ENCODE results near the gene NPC1.
A peak's percentile ranks its signal among the peaks of the same experiment; 100 is the strongest.

Gene NPC1

DNA sequence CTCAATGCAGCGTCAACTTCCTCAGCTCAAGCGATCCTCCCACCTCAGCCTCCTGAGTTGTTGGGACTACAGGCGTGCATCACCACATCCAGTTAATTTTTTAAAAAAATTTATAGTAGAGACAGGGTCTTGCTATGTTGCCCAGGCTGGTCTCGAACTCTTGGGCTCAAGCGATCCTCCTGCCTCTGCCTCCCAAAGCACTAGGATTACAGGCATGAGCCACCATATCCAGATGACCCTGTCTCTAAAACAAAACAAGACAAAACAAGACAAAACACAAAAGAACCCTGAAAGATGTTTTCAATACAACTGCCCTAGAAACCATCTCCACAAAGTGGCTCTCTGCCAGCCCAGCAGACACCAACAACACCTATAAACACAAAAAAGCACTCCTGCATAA, 45.0 kb upstream of the NPC1 start:
- H3K4me3 ChIP-seq (ENCODE audit: low read length) = no peak overlapping the region
- TF ChIP-seq, protein P1, sequence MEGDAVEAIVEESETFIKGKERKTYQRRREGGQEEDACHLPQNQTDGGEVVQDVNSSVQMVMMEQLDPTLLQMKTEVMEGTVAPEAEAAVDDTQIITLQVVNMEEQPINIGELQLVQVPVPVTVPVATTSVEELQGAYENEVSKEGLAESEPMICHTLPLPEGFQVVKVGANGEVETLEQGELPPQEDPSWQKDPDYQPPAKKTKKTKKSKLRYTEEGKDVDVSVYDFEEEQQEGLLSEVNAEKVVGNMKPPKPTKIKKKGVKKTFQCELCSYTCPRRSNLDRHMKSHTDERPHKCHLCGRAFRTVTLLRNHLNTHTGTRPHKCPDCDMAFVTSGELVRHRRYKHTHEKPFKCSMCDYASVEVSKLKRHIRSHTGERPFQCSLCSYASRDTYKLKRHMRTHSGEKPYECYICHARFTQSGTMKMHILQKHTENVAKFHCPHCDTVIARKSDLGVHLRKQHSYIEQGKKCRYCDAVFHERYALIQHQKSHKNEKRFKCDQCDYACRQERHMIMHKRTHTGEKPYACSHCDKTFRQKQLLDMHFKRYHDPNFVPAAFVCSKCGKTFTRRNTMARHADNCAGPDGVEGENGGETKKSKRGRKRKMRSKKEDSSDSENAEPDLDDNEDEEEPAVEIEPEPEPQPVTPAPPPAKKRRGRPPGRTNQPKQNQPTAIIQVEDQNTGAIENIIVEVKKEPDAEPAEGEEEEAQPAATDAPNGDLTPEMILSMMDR (IDR thresholded peaks at IDR 0.05; ENCODE audit: insufficient read depth, low read depth, low read length, missing control alignments) = no peak
- DNase-seq (ENCODE audit: low read depth) = no peak

DNA sequence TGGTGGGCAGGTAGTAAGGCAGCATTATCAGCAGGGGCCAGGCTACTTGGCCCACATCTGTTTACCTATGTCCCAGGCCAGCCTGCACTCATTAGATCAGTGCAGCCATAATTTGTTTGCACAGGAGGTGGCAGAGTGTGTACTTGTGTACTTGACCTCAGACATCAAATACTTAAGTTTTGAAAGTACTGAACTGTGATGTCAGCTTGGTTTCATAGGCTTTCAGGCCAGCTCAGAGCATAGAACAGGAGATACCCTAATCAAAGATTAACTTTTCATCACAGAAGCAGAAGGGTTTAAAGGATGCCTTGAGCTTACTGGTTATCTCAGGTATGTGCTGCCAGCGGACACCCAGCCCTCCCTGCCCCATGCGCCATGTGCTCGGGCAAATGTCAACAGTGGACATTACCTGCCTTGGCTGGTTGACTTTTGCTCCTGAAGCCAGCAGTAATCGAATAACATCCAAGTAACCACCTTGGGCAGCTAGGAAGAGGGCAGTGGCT, 43.2 kb upstream of the NPC1 start:
- no peak for DNase-seq (ENCODE audit: low read depth)
- TF ChIP-seq, protein P1 (IDR thresholded peaks at IDR 0.05; ENCODE audit: insufficient read depth, low read depth, low read length, missing control alignments) = no peak
- no peak overlapping the region for H3K4me3 ChIP-seq (ENCODE audit: low read length)

DNA sequence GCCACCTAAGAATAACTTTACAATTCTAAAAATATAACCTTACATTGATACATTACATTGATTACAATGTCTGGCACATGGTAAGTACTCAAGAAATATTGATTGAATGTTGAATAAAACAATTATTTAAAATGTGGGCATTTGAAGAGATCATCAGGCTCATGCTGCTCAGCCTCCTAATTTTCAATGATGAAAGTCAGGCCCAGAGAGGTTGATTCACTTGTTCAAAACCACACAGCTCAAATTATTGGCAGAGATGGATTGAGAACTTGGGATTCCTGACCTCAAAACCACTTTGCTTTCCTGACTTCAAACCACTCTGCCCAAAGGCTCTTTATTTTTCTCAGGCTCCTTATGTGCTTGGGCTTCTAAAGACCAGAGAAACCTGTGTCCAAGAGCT, 41.7 kb upstream of the NPC1 start:
- TF ChIP-seq, protein P1 (IDR thresholded peaks at IDR 0.05; ENCODE audit: insufficient read depth, low read depth, low read length, missing control alignments) = no peak
- no peak for DNase-seq (ENCODE audit: low read depth)
- H3K4me3 ChIP-seq (ENCODE audit: low read length) = no peak overlapping the region

DNA sequence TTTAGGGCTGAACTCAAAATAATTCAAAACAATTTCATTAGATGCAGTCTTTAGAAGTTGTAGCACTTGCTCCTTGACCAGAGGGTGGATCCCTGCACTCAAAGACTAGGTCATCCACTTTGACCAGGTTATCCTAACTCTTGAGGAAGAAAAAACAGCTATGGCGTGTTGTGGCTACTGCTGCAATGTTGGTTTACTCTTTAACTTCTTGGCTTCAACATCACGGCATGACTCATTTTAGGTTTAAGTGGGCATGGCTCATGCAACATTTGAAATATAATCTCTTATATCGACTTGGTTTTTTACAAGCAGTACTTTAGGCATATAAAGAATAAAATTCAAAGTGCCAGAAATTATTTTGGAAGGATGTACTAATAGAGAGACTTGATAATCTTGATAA, 41.0 kb upstream of the NPC1 start:
- TF ChIP-seq, protein P1 (IDR thresholded peaks at IDR 0.05; ENCODE audit: insufficient read depth, low read depth, low read length, missing control alignments) = no peak
- H3K4me3 ChIP-seq (ENCODE audit: low read length) = no peak overlapping the region
- DNase-seq (ENCODE audit: low read depth) = peak; percentile 80

DNA sequence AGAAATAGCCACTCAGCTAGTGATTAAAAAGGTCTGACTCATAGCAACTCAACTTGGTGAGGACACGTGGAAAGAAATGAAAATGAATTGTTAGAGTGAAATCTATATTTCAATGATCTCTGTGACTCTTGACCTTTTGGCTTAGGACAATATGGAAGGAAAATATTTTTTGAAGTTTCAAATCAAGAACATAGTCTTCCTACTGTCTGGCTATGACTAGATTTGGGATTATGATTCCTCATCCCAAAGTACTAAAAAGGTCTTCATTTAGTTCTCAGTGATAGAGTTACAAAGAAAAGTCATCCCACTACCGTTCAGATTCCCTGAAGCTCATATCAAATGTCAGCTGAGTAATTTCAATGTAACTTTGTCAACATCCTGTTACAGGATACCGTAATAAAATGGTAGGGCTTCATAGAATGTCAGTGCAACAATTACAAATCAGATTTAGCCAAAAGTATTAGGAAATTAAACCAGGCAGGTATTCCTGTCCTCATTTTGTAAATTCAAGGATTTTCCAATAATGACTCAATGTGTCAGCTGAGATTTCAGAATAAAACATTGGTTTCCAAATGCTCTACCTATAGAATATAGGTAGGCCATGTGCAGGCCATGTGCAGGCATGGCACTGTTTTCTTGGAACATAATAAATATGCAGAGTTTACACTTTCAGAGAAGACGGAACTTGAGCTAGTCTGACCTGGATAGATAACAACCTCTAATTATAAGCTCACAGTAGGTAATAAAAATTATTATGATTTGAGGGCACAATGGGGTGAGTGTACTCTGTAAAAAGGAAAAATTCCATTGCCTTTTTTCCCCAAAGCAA, 40.4 kb upstream of the NPC1 start:
- DNase-seq (ENCODE audit: low read depth) = peak; percentile 67
- H3K4me3 ChIP-seq (ENCODE audit: low read length) = no peak overlapping the region
- TF ChIP-seq, protein P1 (IDR thresholded peaks at IDR 0.05; ENCODE audit: insufficient read depth, low read depth, low read length, missing control alignments) = no peak

DNA sequence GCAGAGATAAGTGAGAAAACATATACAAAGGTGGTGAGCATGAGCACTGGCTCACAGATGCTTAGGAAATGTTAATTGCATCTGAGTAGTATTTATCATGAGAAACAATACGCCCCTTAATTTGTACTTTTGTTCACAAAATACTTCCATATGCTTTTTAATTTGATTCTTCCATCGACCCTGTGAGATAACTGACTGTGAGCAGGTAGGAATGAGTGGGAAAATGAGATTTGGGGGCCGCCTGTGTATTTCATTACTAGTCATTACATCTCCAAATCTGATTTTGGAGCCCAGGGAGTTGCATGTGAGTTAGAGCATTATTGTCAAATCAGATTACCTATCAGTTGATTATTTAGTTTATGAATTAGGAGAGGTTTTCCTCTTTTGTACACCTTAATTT, 36.7 kb upstream of the NPC1 start:
- TF ChIP-seq, protein P1 (IDR thresholded peaks at IDR 0.05; ENCODE audit: insufficient read depth, low read depth, low read length, missing control alignments) = no peak
- no peak overlapping the region for H3K4me3 ChIP-seq (ENCODE audit: low read length)
- no peak for DNase-seq (ENCODE audit: low read depth)

Data from epithelial cell of esophagus (primary cell).